Measurements from ENCODE around the gene AJM1. TPM values are rescaled to one million over a fixed set of nuclear protein-coding genes. Genes with fewer than 3 reads are reported as not detected.

The AJM1 gene
- polyA plus RNA-seq, 3 donors: 0.10 to 2.0 (median 0.18) TPM

DNA sequence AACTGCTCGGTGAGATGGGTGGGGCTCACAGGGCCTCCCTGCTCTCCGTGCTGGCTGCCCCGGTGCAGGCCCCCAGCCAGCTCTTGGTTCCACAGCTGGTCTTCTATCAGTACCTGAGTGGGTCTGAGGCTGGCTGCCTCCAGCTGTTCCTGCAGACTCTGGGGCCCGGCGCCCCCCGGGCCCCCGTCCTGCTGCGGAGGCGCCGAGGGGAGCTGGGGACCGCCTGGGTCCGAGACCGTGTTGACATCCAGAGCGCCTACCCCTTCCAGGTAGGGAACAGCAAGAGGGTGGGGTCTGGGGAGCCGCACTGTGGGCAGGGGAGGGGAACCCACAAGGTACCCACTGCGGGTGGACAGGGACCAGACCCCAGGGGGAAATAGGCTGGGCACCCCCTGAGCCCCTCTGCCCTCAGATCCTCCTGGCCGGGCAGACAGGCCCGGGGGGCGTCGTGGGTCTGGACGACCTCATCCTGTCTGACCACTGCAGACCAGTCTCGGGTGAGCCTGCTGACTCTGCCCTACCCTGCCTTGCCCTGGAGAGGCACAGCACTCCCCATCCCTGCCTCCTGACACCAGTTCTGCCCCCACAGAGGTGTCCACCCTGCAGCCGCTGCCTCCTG, 12.7 kb downstream of the AJM1 start:
- Mint-ChIP-seq H3K27me3 (ENCODE audit: low read depth in 3 of 3) (no peaks in the 10 kb centered on the region), H3K27ac (no peak overlapping the region), H3K4me1 (peaks cover 3% of the 10 kb centered on the region), H3K36me3 (peaks cover 0 to 9% of the 10 kb centered on the region in 2 donors), H3K9me3 (no peaks in the 10 kb centered on the region), H3K4me3 (no peak overlapping the region)
- Histone ChIP-seq H3K4me3 (replicated peaks in 1 of 3; ENCODE audit: low read depth in 2 of 3, low read length in 3 of 3) (no peak overlapping the region), H2AFZ (ENCODE audit: insufficient read depth, low read depth, low read length, poor library complexity, severe bottlenecking) (no peak overlapping the region), H3K36me3 (replicated peaks in 1 of 2; ENCODE audit: control insufficient read depth in 1 of 2, insufficient read depth in 2 of 2, low read length in 2 of 2) (peaks cover 0 to 5% of the 10 kb centered on the region in 2 donors), H3K4me2 (replicated peaks; ENCODE audit: extremely low read depth, low read length, poor library complexity, severe bottlenecking) (no peak overlapping the region), H4K20me1 (ENCODE audit: insufficient read depth, low read length) (peaks cover 20% of the 10 kb centered on the region), H3K27ac (ENCODE audit: low read depth in 1 of 2, low read length in 2 of 2) (no peak overlapping the region), H3K79me2 (ENCODE audit: insufficient read depth, low read length) (no peaks in the 10 kb centered on the region), H3K9me3 (replicated peaks in 1 of 2; ENCODE audit: control insufficient read depth in 1 of 2, insufficient read depth in 1 of 2, low read length in 2 of 2) (no peaks in the 10 kb centered on the region), H3K9ac (ENCODE audit: insufficient read depth, low read length, poor library complexity, severe bottlenecking) (no peak overlapping the region), H3K4me1 (ENCODE audit: control insufficient read depth in 1 of 2, insufficient read depth in 2 of 2, low read length in 2 of 2) (peaks cover 3 to 5% of the 10 kb centered on the region in 2 donors), H3K27me3 (ENCODE audit: control insufficient read depth in 2 of 2, insufficient read depth in 2 of 2, low read length in 2 of 2) (no peaks in the 10 kb centered on the region)
- DNase-seq: no peak
- intact Hi-C loops (cut with micrococcal nuclease): no loop called here
- TF ChIP-seq, protein P1, sequence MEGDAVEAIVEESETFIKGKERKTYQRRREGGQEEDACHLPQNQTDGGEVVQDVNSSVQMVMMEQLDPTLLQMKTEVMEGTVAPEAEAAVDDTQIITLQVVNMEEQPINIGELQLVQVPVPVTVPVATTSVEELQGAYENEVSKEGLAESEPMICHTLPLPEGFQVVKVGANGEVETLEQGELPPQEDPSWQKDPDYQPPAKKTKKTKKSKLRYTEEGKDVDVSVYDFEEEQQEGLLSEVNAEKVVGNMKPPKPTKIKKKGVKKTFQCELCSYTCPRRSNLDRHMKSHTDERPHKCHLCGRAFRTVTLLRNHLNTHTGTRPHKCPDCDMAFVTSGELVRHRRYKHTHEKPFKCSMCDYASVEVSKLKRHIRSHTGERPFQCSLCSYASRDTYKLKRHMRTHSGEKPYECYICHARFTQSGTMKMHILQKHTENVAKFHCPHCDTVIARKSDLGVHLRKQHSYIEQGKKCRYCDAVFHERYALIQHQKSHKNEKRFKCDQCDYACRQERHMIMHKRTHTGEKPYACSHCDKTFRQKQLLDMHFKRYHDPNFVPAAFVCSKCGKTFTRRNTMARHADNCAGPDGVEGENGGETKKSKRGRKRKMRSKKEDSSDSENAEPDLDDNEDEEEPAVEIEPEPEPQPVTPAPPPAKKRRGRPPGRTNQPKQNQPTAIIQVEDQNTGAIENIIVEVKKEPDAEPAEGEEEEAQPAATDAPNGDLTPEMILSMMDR (IDR thresholded peaks at IDR 0.05): no peak
- 88% methylated on average over 15 of the region's 23 CpGs for WGBS (ENCODE audit: insufficient coverage)

DNA sequence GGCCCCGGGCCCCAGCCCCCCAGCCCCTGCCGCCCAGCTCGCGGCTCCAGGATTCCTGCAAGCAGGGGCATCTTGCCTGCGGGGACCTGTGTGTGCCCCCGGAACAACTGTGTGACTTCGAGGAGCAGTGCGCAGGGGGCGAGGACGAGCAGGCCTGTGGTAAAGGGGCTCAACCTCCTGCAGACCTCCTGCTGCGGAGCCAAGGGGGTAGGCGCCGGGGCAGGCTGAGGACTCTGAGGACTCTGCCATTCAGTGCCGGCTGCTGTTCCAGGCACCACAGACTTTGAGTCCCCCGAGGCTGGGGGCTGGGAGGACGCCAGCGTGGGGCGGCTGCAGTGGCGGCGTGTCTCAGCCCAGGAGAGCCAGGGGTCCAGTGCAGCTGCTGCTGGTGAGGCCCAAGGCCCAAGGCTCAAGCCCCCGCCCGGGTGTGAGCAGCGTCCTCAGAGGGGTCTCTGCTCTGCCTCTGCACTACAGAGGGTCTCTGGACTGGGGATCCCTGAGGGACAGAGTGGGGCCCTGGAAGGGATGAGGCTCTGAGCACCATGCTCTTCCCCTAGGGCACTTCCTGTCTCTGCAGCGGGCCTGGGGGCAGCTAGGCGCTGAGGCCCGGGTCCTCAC, 13.3 kb downstream of the AJM1 start:
- H3K9ac ChIP-seq (ENCODE audit: insufficient read depth, low read length, poor library complexity, severe bottlenecking): no peak overlapping the region
- H3K4me3 ChIP-seq (replicated peaks in 1 of 3; ENCODE audit: low read depth in 2 of 3, low read length in 3 of 3): no peak overlapping the region
- H4K20me1 ChIP-seq (ENCODE audit: insufficient read depth, low read length): peaks cover 19% of the 10 kb centered on the region
- no peak overlapping the region for H3K4me2 ChIP-seq (replicated peaks; ENCODE audit: extremely low read depth, low read length, poor library complexity, severe bottlenecking)
- H3K27me3 ChIP-seq (ENCODE audit: control insufficient read depth in 2 of 2, insufficient read depth in 2 of 2, low read length in 2 of 2): no peaks in the 10 kb centered on the region
- H2AFZ ChIP-seq (ENCODE audit: insufficient read depth, low read depth, low read length, poor library complexity, severe bottlenecking): no peak overlapping the region
- Mint-ChIP-seq H3K27ac (no peak overlapping the region), H3K4me3 (no peak overlapping the region), H3K27me3 (ENCODE audit: low read depth in 3 of 3) (no peaks in the 10 kb centered on the region), H3K4me1 (no peaks in the 10 kb centered on the region), H3K36me3 (peaks cover 2 to 11% of the 10 kb centered on the region in 2 donors), H3K9me3 (no peaks in the 10 kb centered on the region)
- TF ChIP-seq, protein P1 (IDR thresholded peaks at IDR 0.05): no peak
- H3K79me2 ChIP-seq (ENCODE audit: insufficient read depth, low read length): no peaks in the 10 kb centered on the region
- no peak overlapping the region for H3K27ac ChIP-seq (ENCODE audit: low read depth in 1 of 2, low read length in 2 of 2)
- H3K9me3 ChIP-seq (replicated peaks in 1 of 2; ENCODE audit: control insufficient read depth in 1 of 2, insufficient read depth in 1 of 2, low read length in 2 of 2): no peaks in the 10 kb centered on the region
- H3K4me1 ChIP-seq (ENCODE audit: control insufficient read depth in 1 of 2, insufficient read depth in 2 of 2, low read length in 2 of 2): no peaks in the 10 kb centered on the region
- DNase-seq: no peak
- WGBS (ENCODE audit: insufficient coverage): 88% methylated on average over 20 of the region's 26 CpGs
- H3K36me3 ChIP-seq (replicated peaks in 1 of 2; ENCODE audit: control insufficient read depth in 1 of 2, insufficient read depth in 2 of 2, low read length in 2 of 2): peaks cover 2 to 3% of the 10 kb centered on the region in 2 donors
- intact Hi-C loops (cut with micrococcal nuclease): no loop called here
